ENCODE results near the gene PRKACB. TPM values are rescaled to one million over a fixed set of nuclear protein-coding genes. Genes with fewer than 3 reads are reported as not detected.

Gene PRKACB
- total and polyA plus RNA-seq, 10 of the 15 experiments (the other 5 are each of a cell fraction or from before 2014, with no cell fraction given): 3.1 to 9.0 (median 7.1) TPM; not detected in 1

DNA sequence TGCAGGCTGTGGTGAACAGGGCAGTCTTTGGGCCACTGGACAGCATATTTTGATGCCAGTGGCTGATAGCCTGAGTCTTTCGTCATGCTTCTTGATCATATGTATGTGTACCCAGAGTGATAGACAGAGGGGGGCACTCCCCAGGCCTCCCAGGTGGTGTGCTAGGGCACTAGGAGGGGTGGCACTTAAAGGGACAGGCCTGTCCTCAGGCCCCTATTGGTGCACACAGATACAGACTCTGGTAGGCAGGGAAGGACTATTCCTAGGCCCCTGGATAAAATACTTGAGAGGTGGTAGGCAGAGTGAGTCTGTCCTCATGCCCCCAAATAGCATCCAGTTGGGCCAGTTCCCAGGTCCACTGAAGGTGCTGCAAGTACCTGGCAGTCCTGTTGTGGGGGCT lies 80.8 kb downstream of the PRKACB start:
- ChIA-PET SMC1A (ENCODE audit: uncharacterized antibody, unreplicated experiment) (no interaction called here), CTCF (no interaction called here), POLR2A (no interaction called here), RAD21 (ENCODE audit: unreplicated experiment) (no interaction called here)
- intact Hi-C loops (cut with micrococcal nuclease; ENCODE audit: unreplicated experiment) (no loop called here), in situ Hi-C loops (cut with MboI) (no loop called here)
- Histone ChIP-seq H3K4me1 (ENCODE audit: control insufficient read depth, insufficient read depth, low read length) (no peaks in the 10 kb centered on the region), H2AFZ (ENCODE audit: control insufficient read depth, low read depth, low read length) (no peak overlapping the region), H3K4me2 (ENCODE audit: control insufficient read depth, insufficient read depth) (no peak overlapping the region), H3K36me3 (ENCODE audit: control insufficient read depth in 2 of 2, insufficient read depth in 2 of 2, low read length in 1 of 2) (no peaks in the 10 kb centered on the region), H3K79me2 (ENCODE audit: control insufficient read depth, insufficient read depth, low read length) (no peaks in the 10 kb centered on the region), H3K9ac (ENCODE audit: control insufficient read depth, insufficient read depth, low read length) (no peak overlapping the region), H3K4me3 (no peak overlapping the region), H3K27ac (ENCODE audit: control insufficient read depth, insufficient read depth) (no peak overlapping the region), H3K27me3 (replicated peaks in 1 of 2; ENCODE audit: control insufficient read depth in 2 of 2, insufficient read depth in 2 of 2, low read length in 1 of 2) (no peaks in the 10 kb centered on the region), H3K9me3 (replicated peaks; ENCODE audit: control insufficient read depth, insufficient read depth, low read length) (no peaks in the 10 kb centered on the region; the same call in 2 of the 3 replicates), H4K20me1 (ENCODE audit: control insufficient read depth, insufficient read depth) (no peaks in the 10 kb centered on the region)
- WGBS (ENCODE audit: insufficient coverage, insufficient replicate concordance, low lambda C conversion rate, missing lambda C conversion rate): 100% methylated on average over 1 of the region's 1 CpG
- BruUV-seq (replicated peaks): no TSS peak
- ATAC-seq (no peak), DNase-seq (ENCODE audit: low read depth, low spot score) (no peak), FAIRE-seq (no peak)
- TF ChIP-seq ESRRA (IDR thresholded peaks at IDR 0.05; ENCODE audit: low read length): no peak
- no peak for TF ChIP-seq SRF (IDR thresholded peaks at IDR 0.05; ENCODE audit: low read depth in 2 of 2, low read length in 2 of 2)
- no peak for TF ChIP-seq CBX5 (IDR thresholded peaks at IDR 0.05; ENCODE audit: low read depth)
- no peak for TF ChIP-seq ZNF207 (IDR thresholded peaks at IDR 0.05; ENCODE audit: borderline replicate concordance)
- TF ChIP-seq SMC3 (IDR thresholded peaks at IDR 0.05; ENCODE audit: borderline replicate concordance, low read length): no peak
- no peak for TF ChIP-seq MEF2A (IDR thresholded peaks at IDR 0.05; ENCODE audit: insufficient read depth, low read depth, low read length)
- TF ChIP-seq FOXM1 (IDR thresholded peaks at IDR 0.05; ENCODE audit: low read depth, low read length): no peak
- no peak for TF ChIP-seq ZBED1 (IDR thresholded peaks at IDR 0.05; ENCODE audit: borderline replicate concordance)
- TF ChIP-seq LARP7 (IDR thresholded peaks at IDR 0.05): no peak
- TF ChIP-seq, protein P1, sequence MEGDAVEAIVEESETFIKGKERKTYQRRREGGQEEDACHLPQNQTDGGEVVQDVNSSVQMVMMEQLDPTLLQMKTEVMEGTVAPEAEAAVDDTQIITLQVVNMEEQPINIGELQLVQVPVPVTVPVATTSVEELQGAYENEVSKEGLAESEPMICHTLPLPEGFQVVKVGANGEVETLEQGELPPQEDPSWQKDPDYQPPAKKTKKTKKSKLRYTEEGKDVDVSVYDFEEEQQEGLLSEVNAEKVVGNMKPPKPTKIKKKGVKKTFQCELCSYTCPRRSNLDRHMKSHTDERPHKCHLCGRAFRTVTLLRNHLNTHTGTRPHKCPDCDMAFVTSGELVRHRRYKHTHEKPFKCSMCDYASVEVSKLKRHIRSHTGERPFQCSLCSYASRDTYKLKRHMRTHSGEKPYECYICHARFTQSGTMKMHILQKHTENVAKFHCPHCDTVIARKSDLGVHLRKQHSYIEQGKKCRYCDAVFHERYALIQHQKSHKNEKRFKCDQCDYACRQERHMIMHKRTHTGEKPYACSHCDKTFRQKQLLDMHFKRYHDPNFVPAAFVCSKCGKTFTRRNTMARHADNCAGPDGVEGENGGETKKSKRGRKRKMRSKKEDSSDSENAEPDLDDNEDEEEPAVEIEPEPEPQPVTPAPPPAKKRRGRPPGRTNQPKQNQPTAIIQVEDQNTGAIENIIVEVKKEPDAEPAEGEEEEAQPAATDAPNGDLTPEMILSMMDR (IDR thresholded peaks at IDR 0.05 in 2 of 3, conservative IDR thresholded peaks at IDR 0.05 in 1 of 3; ENCODE audit: control insufficient read depth in 2 of 3, extremely low read depth in 1 of 3, insufficient read depth in 1 of 3, low read depth in 3 of 3, low read length in 3 of 3): no peak
- TF ChIP-seq, protein P2, sequence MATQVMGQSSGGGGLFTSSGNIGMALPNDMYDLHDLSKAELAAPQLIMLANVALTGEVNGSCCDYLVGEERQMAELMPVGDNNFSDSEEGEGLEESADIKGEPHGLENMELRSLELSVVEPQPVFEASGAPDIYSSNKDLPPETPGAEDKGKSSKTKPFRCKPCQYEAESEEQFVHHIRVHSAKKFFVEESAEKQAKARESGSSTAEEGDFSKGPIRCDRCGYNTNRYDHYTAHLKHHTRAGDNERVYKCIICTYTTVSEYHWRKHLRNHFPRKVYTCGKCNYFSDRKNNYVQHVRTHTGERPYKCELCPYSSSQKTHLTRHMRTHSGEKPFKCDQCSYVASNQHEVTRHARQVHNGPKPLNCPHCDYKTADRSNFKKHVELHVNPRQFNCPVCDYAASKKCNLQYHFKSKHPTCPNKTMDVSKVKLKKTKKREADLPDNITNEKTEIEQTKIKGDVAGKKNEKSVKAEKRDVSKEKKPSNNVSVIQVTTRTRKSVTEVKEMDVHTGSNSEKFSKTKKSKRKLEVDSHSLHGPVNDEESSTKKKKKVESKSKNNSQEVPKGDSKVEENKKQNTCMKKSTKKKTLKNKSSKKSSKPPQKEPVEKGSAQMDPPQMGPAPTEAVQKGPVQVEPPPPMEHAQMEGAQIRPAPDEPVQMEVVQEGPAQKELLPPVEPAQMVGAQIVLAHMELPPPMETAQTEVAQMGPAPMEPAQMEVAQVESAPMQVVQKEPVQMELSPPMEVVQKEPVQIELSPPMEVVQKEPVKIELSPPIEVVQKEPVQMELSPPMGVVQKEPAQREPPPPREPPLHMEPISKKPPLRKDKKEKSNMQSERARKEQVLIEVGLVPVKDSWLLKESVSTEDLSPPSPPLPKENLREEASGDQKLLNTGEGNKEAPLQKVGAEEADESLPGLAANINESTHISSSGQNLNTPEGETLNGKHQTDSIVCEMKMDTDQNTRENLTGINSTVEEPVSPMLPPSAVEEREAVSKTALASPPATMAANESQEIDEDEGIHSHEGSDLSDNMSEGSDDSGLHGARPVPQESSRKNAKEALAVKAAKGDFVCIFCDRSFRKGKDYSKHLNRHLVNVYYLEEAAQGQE (IDR thresholded peaks at IDR 0.05; ENCODE audit: low read depth, low read length): no peak
- no peak for TF ChIP-seq BHLHE40 (IDR thresholded peaks at IDR 0.05; ENCODE audit: borderline replicate concordance in 1 of 2, low read depth in 2 of 2, low read length in 1 of 2)
- TF ChIP-seq MXI1 (IDR thresholded peaks at IDR 0.05; ENCODE audit: low read depth, low read length): no peak
- TF ChIP-seq BACH1 (IDR thresholded peaks at IDR 0.05; ENCODE audit: borderline replicate concordance): no peak
- TF ChIP-seq, protein P3, sequence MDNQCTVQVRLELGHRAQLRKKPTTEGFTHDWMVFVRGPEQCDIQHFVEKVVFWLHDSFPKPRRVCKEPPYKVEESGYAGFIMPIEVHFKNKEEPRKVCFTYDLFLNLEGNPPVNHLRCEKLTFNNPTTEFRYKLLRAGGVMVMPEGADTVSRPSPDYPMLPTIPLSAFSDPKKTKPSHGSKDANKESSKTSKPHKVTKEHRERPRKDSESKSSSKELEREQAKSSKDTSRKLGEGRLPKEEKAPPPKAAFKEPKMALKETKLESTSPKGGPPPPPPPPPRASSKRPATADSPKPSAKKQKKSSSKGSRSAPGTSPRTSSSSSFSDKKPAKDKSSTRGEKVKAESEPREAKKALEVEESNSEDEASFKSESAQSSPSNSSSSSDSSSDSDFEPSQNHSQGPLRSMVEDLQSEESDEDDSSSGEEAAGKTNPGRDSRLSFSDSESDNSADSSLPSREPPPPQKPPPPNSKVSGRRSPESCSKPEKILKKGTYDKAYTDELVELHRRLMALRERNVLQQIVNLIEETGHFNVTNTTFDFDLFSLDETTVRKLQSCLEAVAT (IDR thresholded peaks at IDR 0.05): no peak
- TF ChIP-seq, protein P4, sequence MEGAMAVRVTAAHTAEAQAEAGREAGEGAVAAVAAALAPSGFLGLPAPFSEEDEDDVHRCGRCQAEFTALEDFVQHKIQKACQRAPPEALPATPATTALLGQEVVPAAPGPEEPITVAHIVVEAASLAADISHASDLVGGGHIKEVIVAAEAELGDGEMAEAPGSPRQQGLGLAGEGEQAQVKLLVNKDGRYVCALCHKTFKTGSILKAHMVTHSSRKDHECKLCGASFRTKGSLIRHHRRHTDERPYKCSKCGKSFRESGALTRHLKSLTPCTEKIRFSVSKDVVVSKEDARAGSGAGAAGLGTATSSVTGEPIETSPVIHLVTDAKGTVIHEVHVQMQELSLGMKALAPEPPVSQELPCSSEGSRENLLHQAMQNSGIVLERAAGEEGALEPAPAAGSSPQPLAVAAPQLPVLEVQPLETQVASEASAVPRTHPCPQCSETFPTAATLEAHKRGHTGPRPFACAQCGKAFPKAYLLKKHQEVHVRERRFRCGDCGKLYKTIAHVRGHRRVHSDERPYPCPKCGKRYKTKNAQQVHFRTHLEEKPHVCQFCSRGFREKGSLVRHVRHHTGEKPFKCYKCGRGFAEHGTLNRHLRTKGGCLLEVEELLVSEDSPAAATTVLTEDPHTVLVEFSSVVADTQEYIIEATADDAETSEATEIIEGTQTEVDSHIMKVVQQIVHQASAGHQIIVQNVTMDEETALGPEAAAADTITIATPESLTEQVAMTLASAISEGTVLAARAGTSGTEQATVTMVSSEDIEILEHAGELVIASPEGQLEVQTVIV (IDR thresholded peaks at IDR 0.05; ENCODE audit: borderline replicate concordance, partially characterized antibody): no peak
